ENCODE data around the gene SKI.

GRCh38 chr1:2248854-2249558 is 20.9 kb downstream of the SKI start:
- TF ChIP-seq CTCF (IDR thresholded peaks at IDR 0.05) = no peak
- TF ChIP-seq EP300 (IDR thresholded peaks at IDR 0.05) = no peak
- no peak for TF ChIP-seq POLR2A (IDR thresholded peaks at IDR 0.05)
- TF ChIP-seq POLR2AphosphoS5 (IDR thresholded peaks at IDR 0.05) = no peak
